ENCODE results near the gene GSKIP.

- TF ChIP-seq CTCF (IDR thresholded peaks at IDR 0.05; ENCODE audit: insufficient read depth, low read length, poor library complexity, severe bottlenecking) (no peak), EZH2phosphoT487 (conservative IDR thresholded peaks at IDR 0.05; ENCODE audit: low read length) (no peak)
These were observed 37.2 kb downstream of the GSKIP start for GRCh38 chr14:96400495-96400894.
